Lower lobe of right lung (tissue), 2 donors: ENCODE results near the gene TMEM255B. TPM values are rescaled to one million over a fixed set of nuclear protein-coding genes. Genes with fewer than 3 reads are reported as not detected.
"Not testable (repeated sequence)": the region's sequence is repeated elsewhere in the genome, so short reads cannot be mapped to it uniquely, and the experiment has no call there.

ENCODE experiments used
- ATAC-seq, 2 donors: fragments of 200-7000 bp; cut with Tn5 transposase; one replicate each; pipeline ENCODE4 v1.9.1; 2020 to 2022; ENCODE audit warnings: mild to moderate bottlenecking in 2 of 2, moderate library complexity in 2 of 2
- DNase-seq: peaks from one replicate; pipeline ENCODE4 v3.0.0-alpha.2; 2020
- H3K27ac ChIP-seq: fragments of 200-600 bp; one replicate; pipeline ENCODE4 v1.8.0; 2022
- H3K27me3 ChIP-seq: fragments of 200-600 bp; one replicate; pipeline ENCODE4 v1.8.0; 2022; ENCODE audit warnings: low read depth
- H3K36me3 ChIP-seq: fragments of 200-600 bp; one replicate; pipeline ENCODE4 v1.8.0; 2022; ENCODE audit warnings: mild to moderate bottlenecking
- H3K4me1 ChIP-seq: fragments of 200-600 bp; one replicate; pipeline ENCODE4 v1.8.0; 2022
- H3K4me3 ChIP-seq: fragments of 200-600 bp; one replicate; pipeline ENCODE4 v1.8.0; 2022; ENCODE audit warnings: mild to moderate bottlenecking
- H3K9me3 ChIP-seq: fragments of 200-600 bp; one replicate; pipeline ENCODE4 v1.8.0; 2022
- intact Hi-C: fragments of 100-400 bp; cut with DNase I; formaldehyde crosslinking; loops from one replicate; pipeline ENCODE4 v1.11.0; 2022
- total RNA-seq: library from RNA; stranded (reverse); fragmentation: NEBNext Ultra II Directional; extraction: Animal tissue kit (Norgen Biotek cat#: 25700); gene quantifications from one replicate; pipeline ENCODE4 v1.2.1, GENCODE V29; 2021
- TF ChIP-seq, protein P1 (sequence below): fragments of 200-600 bp; IDR thresholded peaks from one replicate; pipeline ENCODE4 v1.8.0; 2022; ENCODE audit warnings: antibody characterized with exemption, mild to moderate bottlenecking
- donor health status: DM: no; HTN: yes; CAD: no; lungs with severe emphysema.

TMEM255B gene
- total RNA-seq, 1 donor from 2014 or later: 21.5 TPM

DNA sequence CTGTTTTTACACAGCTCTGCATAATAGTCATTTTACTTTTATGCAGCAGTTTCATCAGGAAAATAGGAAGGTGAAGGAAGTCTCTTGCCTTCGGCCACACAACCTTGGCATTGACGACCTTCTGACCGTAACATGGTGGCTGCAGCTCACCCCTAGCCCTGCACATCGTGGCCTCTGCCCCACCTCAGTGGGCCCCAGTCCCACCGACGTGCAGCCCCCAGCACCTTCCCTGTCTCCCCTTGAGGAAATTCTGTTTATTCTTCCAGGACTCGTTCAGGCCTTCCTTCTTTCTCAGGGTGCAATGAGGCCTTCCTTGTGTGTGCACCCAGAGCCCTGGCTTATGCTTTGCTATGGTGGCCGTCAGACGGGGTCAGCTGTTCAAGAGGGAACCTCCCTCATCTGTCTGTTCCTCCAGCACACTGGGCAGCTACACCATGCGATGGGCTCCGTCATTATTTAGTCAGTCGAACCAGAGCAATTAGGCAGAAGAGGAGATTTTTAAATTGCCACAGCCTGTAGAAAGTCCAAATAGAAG, 33.3 kb downstream of the TMEM255B start:
- Histone ChIP-seq H3K4me1 (no peaks in the 10 kb centered on the region), H3K27ac (no peak overlapping the region), H3K9me3 (no peaks in the 10 kb centered on the region), H3K36me3 (peaks cover 5% of the 10 kb centered on the region), H3K4me3 (no peak overlapping the region), H3K27me3 (no peaks in the 10 kb centered on the region)
- no peak for DNase-seq
- intact Hi-C loops: no loop called here
- no peak for ATAC-seq
- TF ChIP-seq, protein P1, sequence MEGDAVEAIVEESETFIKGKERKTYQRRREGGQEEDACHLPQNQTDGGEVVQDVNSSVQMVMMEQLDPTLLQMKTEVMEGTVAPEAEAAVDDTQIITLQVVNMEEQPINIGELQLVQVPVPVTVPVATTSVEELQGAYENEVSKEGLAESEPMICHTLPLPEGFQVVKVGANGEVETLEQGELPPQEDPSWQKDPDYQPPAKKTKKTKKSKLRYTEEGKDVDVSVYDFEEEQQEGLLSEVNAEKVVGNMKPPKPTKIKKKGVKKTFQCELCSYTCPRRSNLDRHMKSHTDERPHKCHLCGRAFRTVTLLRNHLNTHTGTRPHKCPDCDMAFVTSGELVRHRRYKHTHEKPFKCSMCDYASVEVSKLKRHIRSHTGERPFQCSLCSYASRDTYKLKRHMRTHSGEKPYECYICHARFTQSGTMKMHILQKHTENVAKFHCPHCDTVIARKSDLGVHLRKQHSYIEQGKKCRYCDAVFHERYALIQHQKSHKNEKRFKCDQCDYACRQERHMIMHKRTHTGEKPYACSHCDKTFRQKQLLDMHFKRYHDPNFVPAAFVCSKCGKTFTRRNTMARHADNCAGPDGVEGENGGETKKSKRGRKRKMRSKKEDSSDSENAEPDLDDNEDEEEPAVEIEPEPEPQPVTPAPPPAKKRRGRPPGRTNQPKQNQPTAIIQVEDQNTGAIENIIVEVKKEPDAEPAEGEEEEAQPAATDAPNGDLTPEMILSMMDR: no peak

DNA sequence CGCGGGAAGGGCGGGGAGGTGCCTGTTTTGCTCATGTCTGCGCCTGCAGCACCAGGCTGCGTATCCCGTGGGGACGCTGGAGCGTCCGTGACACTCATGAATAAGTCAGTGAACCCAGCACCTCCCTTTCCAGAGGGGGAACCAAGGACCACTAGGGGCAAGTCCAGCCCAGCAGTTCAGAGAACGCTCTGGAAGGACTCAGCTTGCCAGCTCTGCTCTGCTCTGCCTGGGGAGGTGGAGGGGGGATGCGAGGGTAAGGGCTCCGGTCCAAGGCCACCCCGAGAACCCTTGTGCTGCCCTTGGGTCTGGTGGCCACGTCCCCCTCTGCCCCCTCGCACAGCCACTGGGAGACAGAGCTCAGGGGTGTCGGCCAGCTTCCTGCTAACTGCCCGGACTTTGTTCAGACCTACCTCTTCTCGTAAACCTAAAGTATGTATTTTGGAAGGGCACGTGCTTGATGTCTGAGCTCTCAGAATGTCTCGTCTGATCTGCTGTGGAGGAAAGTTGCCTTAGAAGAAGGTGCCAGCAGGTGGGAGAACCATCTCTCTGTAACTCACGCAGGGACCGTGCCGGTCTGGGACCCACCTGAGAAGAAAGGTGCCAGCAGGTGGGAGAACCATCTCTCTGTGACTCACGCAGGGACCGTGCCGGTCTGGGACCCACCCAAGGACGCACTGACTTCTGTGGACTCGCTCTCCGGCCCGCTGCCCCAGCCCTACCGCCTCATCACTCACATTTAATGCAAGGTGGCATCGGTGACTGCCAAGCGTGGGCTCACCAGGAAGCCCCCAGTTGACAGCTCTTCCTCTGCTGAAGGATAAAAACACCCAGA, 34.1 kb downstream of the TMEM255B start:
- Histone ChIP-seq H3K27me3 (no peaks in the 10 kb centered on the region), H3K27ac (no peak overlapping the region), H3K4me1 (no peaks in the 10 kb centered on the region), H3K9me3 (no peaks in the 10 kb centered on the region), H3K36me3 (peaks cover 5% of the 10 kb centered on the region), H3K4me3 (no peak overlapping the region)
- intact Hi-C loops: no loop called here
- TF ChIP-seq, protein P1: no peak
- peak in 1 of 2 donors; percentile 23 for ATAC-seq
- DNase-seq: no peak

DNA sequence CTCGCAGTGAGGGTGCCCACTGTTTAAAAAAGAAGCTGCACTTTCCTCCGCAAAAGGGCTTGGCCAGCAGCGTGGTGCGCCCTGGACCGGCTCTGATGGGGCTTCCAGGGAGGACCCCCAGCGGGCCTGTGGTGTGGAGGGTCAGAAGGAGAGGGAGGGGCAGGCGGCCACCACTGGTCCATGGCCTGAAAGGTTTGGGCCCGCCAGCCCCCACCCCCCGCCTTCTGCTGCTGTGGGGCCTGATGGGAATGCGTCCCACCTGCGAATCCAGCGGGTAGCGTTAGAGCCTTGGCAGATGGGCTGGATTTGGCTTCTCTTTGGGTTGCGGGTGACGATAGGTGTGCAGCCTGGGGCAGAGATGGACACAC, 34.7 kb downstream of the TMEM255B start:
- Histone ChIP-seq H3K27ac (no peak overlapping the region), H3K27me3 (no peaks in the 10 kb centered on the region), H3K9me3 (no peaks in the 10 kb centered on the region), H3K4me1 (no peaks in the 10 kb centered on the region), H3K36me3 (peaks cover 5% of the 10 kb centered on the region), H3K4me3 (no peak overlapping the region)
- ATAC-seq (no peak), DNase-seq (no peak)
- TF ChIP-seq, protein P1: no peak
- intact Hi-C loops: no loop called here

DNA sequence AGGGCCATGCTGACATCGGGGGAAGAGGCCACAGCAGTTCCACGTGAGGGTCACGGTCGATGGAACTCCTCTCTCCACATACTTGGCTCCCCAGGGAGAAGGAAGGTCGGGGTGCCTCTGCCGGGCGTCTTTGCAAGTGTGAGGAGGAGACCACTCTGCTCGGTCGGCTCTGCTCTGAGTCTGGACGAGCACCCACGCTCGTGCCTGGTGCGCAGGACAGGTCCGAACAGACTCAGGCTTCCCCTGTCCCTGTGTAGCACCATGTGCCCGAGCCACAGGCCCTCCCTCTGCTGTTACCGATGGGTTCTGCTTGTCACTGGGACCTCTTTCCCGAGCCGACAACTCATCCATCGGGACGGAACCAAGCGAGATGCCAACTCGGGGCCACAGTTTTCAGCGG, 35.1 kb downstream of the TMEM255B start:
- intact Hi-C loops: no loop called here
- Histone ChIP-seq H3K4me3 (no peak overlapping the region), H3K27me3 (no peaks in the 10 kb centered on the region), H3K27ac (no peak overlapping the region), H3K36me3 (peaks cover 5% of the 10 kb centered on the region), H3K9me3 (no peaks in the 10 kb centered on the region), H3K4me1 (no peaks in the 10 kb centered on the region)
- TF ChIP-seq, protein P1: no peak
- DNase-seq: no peak
- no peak for ATAC-seq

DNA sequence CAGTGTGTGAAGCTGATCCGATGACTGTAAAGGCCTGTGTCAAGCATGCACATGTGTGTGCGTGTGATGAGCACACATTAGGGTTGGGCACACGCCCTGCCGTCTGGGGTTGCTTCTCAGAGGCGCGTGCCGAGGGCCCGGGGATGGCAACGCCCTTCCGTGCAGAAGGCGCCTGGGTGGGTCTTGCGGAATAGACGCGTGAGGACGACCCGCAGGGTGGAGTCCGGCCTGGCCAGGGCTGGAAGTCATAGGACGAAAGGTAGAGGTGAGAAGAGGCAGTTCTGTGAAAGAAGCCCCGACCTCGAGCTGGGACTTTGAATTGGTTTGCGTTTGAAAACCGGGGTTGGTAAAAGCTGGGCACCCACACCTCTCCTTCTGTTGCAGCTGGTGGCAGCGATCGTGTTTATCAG, 35.7 kb downstream of the TMEM255B start:
- DNase-seq: no peak
- H3K4me3 ChIP-seq: no peak overlapping the region
- intact Hi-C loops: no loop called here
- ATAC-seq: no peak
- H3K9me3 ChIP-seq: no peaks in the 10 kb centered on the region
- H3K36me3 ChIP-seq: peaks cover 5% of the 10 kb centered on the region
- H3K4me1 ChIP-seq: no peaks in the 10 kb centered on the region
- no peaks in the 10 kb centered on the region for H3K27me3 ChIP-seq
- no peak overlapping the region for H3K27ac ChIP-seq
- TF ChIP-seq, protein P1: no peak

DNA sequence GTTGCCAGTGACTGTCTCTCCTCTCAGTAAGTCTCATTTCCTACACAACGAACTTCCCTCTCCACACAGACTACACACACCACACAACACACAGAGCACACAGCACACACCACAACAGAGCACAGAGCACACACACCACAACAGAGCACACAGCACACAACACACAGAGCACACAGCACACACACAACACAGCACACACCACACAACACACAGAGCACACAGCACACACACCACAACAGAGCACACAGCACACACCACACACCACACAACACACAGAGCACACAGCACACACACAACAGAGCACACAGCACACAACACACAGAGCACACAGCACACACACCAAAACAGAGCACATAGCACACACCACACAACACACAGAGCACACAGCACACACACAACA, 36.3 kb downstream of the TMEM255B start:
- H3K9me3 ChIP-seq, ATAC-seq, H3K4me3 ChIP-seq, H3K27ac ChIP-seq, H3K4me1 ChIP-seq, DNase-seq, H3K27me3 ChIP-seq, intact Hi-C loops, H3K36me3 ChIP-seq: not testable (repeated sequence)
